Measurements from ENCODE around the gene TRAPPC6A.

Gene TRAPPC6A, protein sequence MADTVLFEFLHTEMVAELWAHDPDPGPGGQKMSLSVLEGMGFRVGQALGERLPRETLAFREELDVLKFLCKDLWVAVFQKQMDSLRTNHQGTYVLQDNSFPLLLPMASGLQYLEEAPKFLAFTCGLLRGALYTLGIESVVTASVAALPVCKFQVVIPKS

DNA sequence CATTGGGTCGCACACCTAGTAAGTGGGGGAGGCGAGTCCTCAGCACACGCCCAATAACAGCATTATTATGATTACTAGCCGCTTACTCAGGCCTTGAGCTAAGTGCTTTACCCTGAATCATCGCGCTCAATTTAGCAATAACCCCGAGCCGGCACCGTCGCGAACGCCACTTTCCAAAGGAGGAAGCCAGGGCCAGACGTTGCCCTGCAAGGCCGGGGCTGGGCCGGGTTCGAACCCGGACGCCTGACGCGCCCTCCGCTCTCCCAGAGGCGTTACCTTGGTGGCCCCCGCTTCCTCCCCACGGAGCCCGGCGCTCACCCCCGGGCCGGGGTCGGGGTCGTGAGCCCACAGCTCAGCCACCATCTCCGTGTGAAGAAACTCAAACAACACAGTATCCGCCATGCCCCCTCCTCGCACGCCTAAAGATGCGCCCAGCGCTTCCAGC is at the start of gene TRAPPC6A:
TRAPPC6A (minus strand) TSS at position 421 of the 445 bp plus-strand sequence; CDS start at position 402, 19 bp downstream.
- peak; percentile 81 for DNase-seq

DNA sequence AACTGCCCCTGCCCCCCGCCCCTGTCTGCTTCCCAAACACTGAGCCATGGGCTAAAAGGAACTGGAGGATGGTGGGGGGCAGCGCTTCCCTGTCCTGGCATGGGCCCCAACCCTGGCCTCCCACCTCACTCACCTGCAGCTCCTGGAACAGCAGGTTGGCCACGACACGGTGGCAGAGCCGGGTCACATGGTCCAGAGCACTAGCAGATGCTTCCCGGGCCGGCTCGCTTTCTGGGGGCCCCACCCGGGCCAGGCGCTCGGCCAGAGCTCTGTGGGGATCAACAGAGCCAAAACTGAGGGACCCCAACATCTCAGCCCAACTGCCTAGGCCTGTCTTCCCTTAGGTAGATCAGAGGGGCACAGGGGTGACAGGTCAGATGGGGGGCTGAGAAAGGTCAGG is 46.6 kb upstream of the TRAPPC6A start:
- DNase-seq: no peak

DNA sequence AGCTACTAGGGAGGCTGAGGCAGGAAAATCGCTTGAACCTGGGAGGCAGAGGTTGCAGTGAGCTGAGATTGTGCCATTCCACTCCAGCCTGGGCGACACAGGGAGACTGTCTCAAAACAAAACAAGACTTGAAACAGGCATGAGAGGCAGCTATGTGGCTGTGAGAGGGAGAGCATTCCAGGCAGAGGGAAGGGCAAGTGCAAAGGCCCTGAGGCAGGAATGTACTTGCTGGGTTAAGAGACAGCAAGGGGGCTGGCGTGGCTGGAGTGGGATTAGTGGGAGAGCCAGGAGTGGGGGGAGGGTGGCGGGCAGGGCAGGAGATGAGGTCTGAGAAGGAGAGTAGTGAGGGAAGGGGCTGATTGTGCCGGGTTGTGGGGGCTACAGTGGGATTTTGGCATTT is 45.8 kb upstream of the TRAPPC6A start:
- no peak for DNase-seq

DNA sequence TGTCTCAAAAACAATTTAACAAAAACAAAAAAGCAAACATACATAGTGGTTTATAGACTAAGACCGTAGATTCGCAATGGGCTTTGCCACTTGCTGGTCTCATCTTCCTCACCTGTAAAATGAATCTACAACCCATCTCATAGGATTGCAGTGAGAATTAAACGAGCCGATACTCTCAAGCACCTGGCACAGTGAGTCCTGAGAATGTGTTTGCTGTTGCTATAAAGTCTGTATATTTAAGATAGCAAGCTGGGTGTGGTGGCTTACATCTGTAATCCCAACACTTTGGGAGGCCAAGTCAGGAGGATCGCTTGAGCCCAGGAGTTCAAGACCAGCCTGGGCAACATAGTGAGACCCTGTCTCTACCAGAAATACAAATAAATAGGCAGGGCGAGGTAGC is 44.7 kb upstream of the TRAPPC6A start:
- no peak for DNase-seq

DNA sequence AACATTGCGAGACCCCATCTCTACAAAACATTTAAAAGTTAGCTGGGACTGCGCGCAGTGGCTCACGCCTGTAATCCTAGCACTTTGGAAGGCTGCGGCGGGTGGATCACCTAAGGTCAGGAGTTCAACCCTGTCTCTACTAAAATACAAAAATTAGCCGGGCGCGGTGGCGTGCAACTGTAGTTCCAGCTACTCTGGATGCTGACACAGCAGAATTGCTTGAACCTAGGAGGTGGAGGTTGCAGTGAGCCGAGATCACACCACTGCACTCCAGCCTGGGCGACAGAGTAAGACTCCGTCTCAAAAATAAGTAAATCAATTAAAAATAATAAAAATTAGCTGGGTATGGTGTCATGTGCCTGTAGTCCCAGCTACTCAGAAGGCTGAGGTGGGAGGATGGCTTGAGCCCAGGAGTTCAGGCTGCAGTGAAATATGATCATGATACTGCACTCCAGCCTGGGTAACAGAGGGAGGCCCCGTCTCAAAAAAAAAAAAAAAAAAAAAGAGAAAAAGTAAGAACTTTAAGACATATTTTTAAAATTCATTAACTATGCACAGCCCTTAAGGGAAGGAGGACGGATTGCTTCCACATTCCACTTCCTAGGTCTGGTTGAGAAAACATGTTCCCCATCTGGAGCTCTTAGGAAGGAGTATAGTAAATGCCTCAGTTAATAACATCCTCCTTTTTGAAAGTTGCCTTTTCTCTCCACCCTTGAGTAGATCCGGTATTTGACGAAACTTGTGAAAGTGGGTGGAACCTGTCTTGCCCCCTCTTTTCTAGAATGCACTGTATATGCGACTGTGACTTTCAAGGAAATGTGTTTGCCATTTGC is 41.1 kb upstream of the TRAPPC6A start:
- no peak for DNase-seq

DNA sequence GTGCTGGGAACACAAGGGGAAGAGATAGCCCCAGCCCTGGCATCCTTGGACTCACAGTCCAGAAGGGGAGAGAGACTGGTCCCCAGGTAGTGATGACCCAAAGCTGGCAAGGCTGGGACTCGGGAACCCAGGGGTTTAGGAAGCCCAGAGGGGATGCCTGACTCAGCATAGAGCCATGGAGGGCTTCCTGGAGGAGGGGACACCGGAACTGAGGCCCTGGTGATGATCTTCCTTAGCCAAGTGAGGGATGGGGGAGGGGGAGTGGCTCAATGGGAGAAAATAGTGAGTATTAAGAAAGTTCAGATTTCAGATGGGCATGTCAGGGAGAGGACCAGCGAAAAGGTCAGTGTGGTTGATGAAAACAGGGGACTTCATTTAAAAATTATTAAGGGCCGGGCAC is 40.4 kb upstream of the TRAPPC6A start:
- no peak for DNase-seq

DNA sequence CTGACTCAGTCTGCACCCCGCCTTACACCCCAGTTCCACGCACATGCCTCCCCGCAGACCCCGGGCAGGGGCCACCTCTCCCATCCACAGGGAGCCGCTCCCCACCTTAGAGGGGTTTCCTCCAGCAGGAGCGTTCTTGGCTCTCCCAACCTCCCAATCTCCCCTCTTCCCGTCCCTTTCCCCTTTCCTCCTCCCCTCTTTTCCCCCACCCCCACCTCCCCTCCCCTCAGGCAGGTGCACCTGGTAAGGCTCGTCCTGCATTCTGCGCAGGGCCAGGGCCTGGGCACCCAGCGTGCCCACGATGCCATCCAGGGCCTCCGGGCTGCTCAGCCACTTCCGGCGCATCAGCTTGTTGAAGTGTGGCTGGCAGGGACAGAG is 39.9 kb upstream of the TRAPPC6A start:
- no peak for DNase-seq

DNA sequence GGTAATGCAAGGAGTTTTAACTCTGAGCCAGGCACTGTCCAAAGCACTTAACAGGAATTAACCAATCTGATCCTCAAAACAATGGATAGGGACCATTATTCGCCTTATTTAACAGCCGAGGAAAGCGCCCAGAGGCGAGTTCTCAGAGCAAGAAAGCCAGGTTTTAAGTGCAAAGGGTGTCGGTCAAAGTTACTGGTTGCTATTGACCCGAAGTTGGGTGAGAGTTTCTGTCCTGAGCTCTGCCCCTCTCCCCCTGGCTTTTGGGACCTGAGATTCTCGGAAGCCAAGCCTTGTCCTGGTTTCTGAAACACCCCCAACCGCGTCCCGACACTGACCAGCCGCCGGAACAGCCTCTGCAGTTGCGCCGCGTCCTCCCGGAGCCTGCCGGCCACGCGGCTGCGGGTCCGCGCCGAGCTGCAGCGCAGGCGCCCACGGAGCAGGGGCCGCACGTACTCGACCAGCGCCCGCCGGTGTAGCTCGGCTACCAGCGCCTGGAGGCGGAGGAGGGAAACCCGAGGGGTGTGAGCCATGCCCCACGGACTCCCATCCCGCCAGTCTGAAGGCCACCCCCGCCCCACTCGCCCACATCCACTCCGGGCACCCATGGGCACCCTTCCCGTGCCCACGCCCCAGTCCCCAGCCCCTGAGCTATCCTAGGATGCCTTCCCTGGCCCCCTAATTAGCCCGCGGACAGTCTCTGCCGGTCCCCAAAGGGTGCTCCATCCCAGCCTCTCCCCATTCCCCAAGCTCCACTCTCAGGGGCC is 39.3 kb upstream of the TRAPPC6A start:
- peak; percentile 31 for DNase-seq

DNA sequence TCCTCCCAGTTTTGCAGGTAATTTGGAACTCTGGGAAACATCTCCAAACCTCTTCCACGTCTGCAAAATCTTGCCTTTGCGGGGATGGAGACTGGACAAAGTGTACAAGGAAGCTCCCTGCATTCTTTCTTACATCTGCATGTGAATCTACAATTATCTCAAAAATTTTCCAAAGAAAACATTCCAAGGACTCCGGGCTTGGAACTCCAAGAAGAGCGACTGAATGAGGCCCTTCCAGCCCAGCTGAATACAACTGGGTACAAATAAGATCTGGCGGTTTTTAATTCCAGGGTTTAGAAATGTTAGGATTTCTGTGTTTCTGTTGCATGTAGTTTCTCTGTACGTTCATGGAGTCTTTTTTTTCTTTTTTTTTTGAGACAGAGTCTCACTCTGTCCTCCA is 38.6 kb upstream of the TRAPPC6A start:
- DNase-seq: no peak

DNA sequence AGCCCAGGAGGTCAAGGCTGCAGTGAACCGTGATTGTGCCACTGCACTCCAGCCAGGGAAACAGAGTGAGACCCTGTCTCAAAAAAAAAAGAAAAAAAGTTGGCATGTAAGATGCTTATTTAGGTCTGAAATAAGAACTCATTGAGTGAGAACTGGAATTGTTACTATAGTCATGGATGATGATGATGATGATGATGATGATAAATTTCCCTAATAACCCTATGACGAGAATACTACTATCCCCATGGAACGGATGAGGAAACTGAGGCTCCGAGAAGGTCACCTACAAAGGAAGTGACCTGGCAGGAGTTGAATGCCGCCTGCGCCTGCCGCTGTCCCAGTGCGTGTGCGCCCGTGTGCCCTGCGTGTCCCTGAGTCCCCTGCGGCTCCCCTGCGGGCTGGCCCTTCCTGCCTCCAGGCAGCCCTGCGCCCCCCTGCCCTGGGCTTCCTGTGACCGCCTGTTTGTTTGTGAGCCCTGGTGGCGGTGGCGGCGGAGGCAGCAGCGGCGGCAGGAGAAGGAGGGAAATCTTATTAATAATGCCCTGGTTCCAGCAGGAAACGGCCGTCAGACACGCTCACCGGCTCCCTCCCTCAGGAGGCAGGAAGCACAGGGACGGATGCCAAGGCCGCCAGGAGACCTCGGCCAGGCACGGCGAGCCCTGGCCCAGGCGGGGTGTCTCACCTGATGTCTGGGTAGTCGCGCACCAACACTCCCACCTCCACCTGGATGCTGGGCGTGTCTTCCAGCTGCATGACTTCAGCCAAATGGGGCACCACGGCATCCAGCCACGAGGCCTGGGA is 37.6 kb upstream of the TRAPPC6A start:
- DNase-seq: peak; percentile 90

DNA sequence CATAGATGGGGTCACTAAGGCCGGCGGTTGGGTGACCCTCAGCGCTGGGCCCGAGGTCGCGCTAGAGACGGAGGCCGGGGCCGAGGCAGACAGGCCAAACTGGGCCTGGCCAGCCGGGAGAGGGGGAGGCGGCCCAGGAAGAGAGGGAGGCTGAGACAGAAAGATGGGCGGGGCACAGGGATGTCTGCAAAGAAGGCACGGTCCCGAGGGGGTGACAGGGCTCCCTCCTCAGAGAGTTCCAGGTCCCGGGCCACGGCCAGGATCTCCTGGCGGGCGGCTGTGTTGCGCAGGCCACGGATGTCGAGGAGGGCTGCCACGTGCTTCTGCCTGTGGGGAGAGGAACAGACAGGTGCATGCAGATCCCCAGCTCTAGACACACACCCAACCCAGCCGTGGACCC is 35.0 kb upstream of the TRAPPC6A start:
- no peak for DNase-seq

DNA sequence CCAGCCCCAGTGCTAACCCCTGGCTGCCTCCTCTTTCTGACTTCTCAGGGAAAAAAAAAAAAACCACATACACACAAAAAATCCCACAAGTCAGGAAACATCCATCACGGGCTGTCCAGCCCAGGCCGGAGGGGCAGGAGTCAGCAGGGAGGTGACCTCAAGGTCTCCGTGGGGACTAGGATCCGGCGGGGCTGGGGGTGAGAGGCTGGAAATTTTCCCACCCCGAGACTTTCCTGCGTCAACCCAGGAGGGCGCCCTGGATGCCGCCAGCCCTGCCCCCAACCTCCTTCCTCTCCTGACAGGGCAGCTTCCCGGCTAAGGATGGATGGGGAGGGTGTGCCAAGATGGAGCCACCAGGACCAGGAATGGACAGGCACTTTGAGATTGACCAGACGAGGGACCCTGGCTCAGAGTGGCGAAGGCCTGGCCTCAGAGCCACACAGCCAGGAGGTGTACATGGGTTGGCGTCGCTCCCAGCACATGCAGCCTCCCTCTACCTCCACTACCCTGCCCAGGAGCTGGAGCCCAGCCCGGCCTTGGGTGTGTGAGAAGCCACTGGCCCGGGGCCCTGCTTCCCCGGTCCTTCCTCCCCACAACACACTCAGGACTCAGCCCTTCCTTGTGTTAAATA is 33.8 kb upstream of the TRAPPC6A start:
- DNase-seq: no peak

DNA sequence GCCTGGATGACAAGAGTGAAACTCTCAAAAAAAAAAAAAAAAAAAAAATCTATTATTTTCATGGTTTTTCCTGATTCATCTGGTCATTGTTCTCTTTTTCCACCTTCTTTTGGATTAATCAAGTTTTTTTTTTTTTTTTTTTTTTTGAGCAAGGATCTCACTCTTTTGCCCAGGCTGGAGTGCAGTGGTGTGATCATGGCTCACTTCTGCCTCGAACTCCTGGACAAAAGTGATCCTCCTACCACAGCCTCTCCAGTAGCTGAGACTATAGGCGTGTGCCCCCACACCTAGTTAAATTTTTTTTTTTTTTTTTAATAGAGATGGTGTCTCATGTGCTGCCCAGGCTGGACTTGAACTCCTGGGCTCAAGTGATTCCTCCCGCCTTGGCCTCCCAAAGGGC is 28.3 kb upstream of the TRAPPC6A start:
- no peak for DNase-seq

DNA sequence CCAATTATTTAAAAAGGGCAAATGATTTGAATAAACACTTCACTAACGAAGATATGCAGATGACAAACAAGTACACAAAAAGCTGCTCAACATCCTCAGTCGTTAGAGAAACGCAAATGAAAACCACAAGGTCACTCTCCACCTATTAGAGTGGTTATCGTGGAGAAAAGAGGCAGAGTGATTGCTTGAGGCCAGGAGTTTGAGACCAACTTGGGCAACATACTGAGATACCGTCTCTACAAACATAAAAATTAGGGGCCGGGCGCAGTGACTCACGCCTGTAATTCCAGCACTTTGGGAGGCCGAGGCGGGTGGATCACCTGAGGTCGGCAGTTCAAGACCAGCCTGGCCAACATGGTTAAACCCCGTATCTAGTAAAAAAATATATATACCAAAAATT is 27.8 kb upstream of the TRAPPC6A start:
- no peak for DNase-seq

DNA sequence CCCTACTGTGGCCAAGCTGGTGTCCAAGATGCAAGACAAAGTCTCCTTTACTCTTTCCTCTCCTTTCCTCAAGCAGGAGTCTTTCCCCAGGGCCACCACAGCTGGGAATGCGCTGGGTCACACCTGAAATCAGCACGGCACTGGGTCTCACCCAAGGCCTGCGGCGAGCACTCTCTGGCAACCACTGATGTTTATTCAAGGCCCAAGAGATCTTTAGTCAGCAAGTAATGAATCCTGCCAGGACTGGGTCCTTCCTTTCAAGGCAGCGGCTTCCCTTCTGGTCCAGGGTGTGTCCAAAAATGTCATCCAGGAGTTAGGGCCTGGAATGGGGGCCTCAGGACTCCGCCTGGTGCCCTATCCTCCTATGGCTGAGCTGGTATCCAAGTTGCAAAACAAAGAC is 24.6 kb upstream of the TRAPPC6A start:
- no peak for DNase-seq

DNA sequence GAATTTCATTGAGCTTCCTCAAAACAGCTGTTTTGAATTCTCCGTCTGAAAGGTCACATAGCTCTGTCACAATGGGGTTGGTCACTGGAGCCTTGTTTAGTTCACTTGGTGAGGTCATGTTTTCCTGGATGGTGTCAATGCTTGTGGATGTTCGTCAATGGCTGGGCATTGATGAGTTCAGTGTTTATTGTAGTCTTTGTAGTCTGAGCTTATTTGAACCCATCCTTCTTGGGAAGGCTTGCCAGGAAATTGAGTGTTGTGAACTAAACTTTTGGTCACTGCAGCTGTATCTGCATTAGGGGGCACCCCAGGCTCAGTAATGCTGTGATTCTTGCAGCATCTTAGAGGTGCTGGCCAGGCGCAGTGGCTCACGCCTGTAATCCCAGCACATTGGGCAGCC is 22.5 kb upstream of the TRAPPC6A start:
- peak; percentile 45 for DNase-seq

DNA sequence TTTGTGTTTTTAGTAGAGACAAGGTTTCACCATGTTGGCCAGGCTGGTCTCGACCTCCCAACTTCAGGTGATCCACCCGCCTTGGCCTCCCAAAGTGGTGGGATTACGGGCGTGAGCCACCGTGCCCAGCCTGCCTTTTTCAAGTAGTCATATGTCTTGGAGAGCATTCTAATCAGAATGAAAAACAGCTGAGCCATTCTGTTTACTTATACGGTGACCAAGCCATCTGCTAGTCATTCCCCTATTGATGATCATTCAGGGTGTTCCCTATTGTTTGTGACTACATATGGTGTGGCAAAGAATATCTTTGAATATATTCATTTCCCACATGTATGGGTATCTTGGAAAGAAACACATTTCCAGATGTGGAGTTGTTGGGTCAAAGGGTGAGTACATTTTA is 17.7 kb upstream of the TRAPPC6A start:
- DNase-seq: peak; percentile 42

DNA sequence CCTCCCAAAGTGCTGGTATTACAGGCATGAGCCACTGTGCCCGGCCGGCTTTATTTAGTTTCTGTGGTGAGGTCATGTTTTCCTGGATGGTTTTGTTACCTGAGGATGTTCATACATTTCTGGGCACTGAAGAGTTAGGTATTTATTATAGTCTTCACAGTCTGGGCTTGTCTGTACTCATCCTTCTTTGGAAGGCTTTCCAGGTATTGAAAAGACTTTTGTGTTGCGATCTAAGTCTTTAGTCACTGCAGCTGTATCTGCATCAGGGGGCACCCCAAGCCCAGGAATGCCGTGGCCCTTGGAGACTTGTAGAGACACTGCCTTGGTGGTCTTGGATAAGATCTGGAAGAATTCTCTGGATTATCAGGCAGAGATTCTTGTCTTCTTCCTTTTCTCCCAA is 13.3 kb upstream of the TRAPPC6A start:
- DNase-seq: no peak

DNA sequence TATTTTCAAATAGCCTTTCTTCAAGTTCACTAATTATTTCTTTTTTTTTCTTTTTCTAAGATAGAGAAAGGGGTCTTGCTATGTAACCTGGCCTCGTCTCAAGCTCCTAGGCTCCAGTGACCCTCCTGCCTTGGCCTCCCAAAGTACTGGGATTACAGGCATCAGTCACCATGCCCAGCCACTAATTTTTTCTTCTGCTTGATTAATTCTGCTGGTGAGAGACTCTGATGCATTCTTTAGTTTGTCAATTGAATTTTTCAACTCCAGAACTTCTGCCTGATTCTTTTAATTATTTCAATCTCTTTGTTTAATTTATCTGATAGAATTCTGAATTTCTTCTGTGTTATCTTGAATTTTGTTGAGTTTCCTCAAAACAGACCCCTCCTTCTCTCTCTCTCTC is 11.9 kb upstream of the TRAPPC6A start:
- no peak for DNase-seq

DNA sequence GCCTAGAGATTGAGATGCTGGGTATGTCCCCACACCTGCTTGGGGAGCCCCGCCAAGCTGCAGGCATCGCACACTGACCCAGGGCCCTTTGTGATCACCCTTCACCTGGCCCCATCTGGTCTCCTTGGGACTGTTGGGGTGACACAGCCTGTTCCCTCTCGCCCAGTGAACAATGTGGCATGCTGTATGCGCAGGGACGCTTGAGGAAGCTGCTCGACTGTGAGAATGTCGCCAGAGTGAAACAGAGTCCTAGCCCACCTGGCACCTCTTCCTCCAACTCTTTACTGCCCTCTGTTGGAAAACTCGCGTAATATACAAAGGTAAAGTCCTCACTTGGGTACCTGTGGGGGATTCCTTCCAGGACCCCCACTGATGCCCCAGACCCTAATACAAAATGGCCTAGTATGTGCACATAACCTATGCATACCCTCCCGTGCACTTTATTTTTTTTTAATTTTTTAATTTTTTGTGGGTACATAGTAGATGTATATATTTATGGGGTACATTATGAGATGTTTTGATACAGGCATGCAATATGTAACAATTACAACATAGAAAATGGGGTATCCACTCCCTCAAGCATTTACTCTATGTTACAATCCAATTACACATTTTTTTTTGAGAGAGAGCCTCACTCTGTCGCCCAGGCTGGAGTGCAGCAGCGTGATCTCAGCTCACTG is 9.5 kb upstream of the TRAPPC6A start:
- DNase-seq: peak; percentile 76

DNA sequence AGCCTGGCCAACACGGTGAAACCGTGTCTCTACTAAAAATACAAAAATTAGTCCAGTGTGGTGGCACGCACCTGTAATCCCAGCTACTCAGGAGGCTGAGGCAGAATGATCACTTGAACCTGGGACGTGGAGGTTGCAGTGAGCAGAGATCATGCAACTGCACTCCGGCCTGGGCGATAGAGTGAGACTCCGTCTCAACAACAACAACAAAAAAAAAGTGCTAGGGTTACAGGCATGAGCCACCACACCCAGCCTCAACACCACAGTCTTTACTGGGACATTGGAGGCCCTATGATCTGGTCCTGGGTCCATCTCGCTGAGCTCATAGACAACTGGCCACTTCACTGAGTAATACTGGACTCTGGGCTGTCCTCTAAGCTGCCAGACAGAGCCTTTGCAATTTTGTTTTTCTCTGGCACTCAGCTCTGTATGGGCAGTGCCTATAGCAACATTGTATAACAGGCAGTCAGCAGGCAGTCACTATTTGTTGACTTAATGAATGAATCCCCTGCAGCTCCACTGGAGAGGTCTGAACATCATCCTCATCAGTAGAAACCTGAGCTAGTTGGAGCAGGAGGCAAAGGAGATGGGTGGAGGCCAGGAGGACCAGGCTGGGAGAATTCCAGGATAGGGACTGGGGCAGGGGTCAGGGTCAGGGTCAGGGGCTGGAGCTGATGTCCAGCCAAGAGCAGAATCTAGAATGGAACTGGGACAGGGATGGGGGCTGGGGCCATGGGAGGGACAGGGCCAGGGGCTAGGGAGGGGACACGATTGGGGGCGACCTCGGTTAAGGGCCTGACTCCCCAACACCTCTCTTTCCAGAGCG is 8.7 kb upstream of the TRAPPC6A start:
- DNase-seq: peak; percentile 76
